Ascending aorta (tissue), 2 donors: Measurements from ENCODE around the gene ECSCR. TPM values are rescaled to one million over a fixed set of nuclear protein-coding genes. Genes with fewer than 3 reads are reported as not detected.

Experiments used
- DNase-seq, 2 donors: peaks; one replicate each; pipeline ENCODE4 v3.0.0-alpha.2; 2019; ENCODE audit warnings: low spot score in 2 of 2
- H3K27ac ChIP-seq, 2 donors: fragments of 200-600 bp; sonication (generic); one replicate each; pipeline ENCODE4 v1.5.1; 2016 to 2017; ENCODE audit warnings: mild to moderate bottlenecking in 1 of 2
- H3K27me3 ChIP-seq: fragments of 200-600 bp; sonication (generic); one replicate; pipeline ENCODE4 v1.5.1; 2017
- H3K36me3 ChIP-seq, 2 donors: fragments of 200-600 bp; sonication (generic); one replicate each; pipeline ENCODE4 v1.5.1; 2016
- H3K4me1 ChIP-seq, 2 donors: fragments of 200-600 bp; sonication (generic); one replicate each; pipeline ENCODE4 v1.5.1; 2016 to 2017; ENCODE audit warnings: mild to moderate bottlenecking in 1 of 2
- H3K4me3 ChIP-seq, 2 donors: fragments of 200-600 bp; sonication (generic); one replicate each; pipeline ENCODE4 v1.5.1; 2016 to 2017; ENCODE audit warnings: mild to moderate bottlenecking in 1 of 2
- H3K9me3 ChIP-seq, 2 donors: fragments of 200-600 bp; sonication (generic); one replicate each; pipeline ENCODE4 v1.5.1; 2016
- CTCF ChIP-seq, 3 experiments: fragments of 200-600 bp in 2 of 3; fragments of 450-650 bp in 1 of 3; sonication (generic) in 2 of 3; IDR thresholded peaks; one replicate each; pipeline ENCODE4 v1.5.1; 2016 to 2019; ENCODE audit warnings: antibody characterized with exemption in 3 of 3, mild to moderate bottlenecking in 1 of 3, moderate library complexity in 1 of 3
- intact Hi-C: fragments of 100-400 bp; cut with DNase I; formaldehyde crosslinking; loops from one replicate; pipeline ENCODE4 v1.15.1; 2023
- total RNA-seq: library from RNA; depleted of rRNA; stranded (reverse); fragments of >200 nt; gene quantifications from one replicate; pipeline ENCODE4 v1.1.0, GENCODE V29; 2016

ECSCR gene
- total RNA-seq, 1 donor from 2014 or later: 51.6 TPM

GRCh38 chr5:139470821-139471300, 8.3 kb upstream of the ECSCR start, which contains the start of gene SMIM33:
TSS of gene SMIM33 (plus strand) at chr5:139471004. CDS start at chr5:139471122, 118 bp downstream.
- no peak for TF ChIP-seq CTCF (IDR thresholded peaks at IDR 0.05)
- Histone ChIP-seq H3K4me3 (no peak within 1 kb of the TSS), H3K36me3 (peaks cover 3 to 12% of the 10 kb centered on the region in 2 donors), H3K4me1 (no peaks in the 10 kb centered on the region), H3K27ac (no peak within 1 kb of the TSS), H3K9me3 (no peaks in the 10 kb centered on the region), H3K27me3 (no peaks in the 10 kb centered on the region)
- DNase-seq: no peak
- intact Hi-C loops: no loop called here

GRCh38 chr5:139468421-139468931, 5.9 kb upstream of the ECSCR start:
- Histone ChIP-seq H3K4me3 (no peak overlapping the region), H3K27ac (no peak overlapping the region), H3K9me3 (no peaks in the 10 kb centered on the region), H3K36me3 (no peaks in the 10 kb centered on the region), H3K27me3 (no peaks in the 10 kb centered on the region), H3K4me1 (no peaks in the 10 kb centered on the region)
- no peak for DNase-seq
- TF ChIP-seq CTCF (IDR thresholded peaks at IDR 0.05): no peak
- intact Hi-C loops: no loop called here

GRCh38 chr5:139461698-139462097, 845 bp downstream of the ECSCR start:
- TF ChIP-seq CTCF (IDR thresholded peaks at IDR 0.05): no peak
- Histone ChIP-seq H3K27me3 (no peaks in the 10 kb centered on the region), H3K36me3 (no peaks in the 10 kb centered on the region), H3K4me1 (no peaks in the 10 kb centered on the region), H3K27ac (peak overlapping the region in 1 of 2 donors; percentile 12), H3K9me3 (no peaks in the 10 kb centered on the region), H3K4me3 (no peak overlapping the region)
- DNase-seq: no peak
- intact Hi-C loops: no loop called here

GRCh38 chr5:139461176-139461575, 1.4 kb downstream of the ECSCR start:
- Histone ChIP-seq H3K9me3 (no peaks in the 10 kb centered on the region), H3K4me3 (no peak overlapping the region), H3K27me3 (no peaks in the 10 kb centered on the region), H3K36me3 (no peaks in the 10 kb centered on the region), H3K27ac (no peak overlapping the region), H3K4me1 (no peaks in the 10 kb centered on the region)
- DNase-seq: no peak
- TF ChIP-seq CTCF (IDR thresholded peaks at IDR 0.05): no peak
- intact Hi-C loops: no loop called here

- no peak overlapping the region for H3K27ac ChIP-seq
- no peak for DNase-seq
- no peak for TF ChIP-seq CTCF (IDR thresholded peaks at IDR 0.05)
- H3K4me1 ChIP-seq: no peaks in the 10 kb centered on the region
- no peaks in the 10 kb centered on the region for H3K36me3 ChIP-seq
- H3K9me3 ChIP-seq: no peaks in the 10 kb centered on the region
- no peaks in the 10 kb centered on the region for H3K27me3 ChIP-seq
- no peak overlapping the region for H3K4me3 ChIP-seq
- intact Hi-C loops: no loop called here
Observed at GRCh38 chr5:139460455-139460854, 2.1 kb downstream of the ECSCR start.
